Panc1 (cell line): ENCODE measurements around the gene MC1R. TPM values are rescaled to one million over a fixed set of nuclear protein-coding genes. Genes with fewer than 3 reads are reported as not detected.

Experiments used
- ATAC-seq: fragments of 200-7000 bp; cut with Tn5 transposase; 2 replicates; pipeline ENCODE4 v1.9.1; 2020; ENCODE audit warnings: mild to moderate bottlenecking, moderate library complexity
- BruUV-seq: library from RNA; stranded (reverse); fragments of 400-500 nt; replicated peaks from 2 replicates; lab custom pipeline; 2021; lab: Mats Ljungman, UMichigan
- CTCF ChIA-PET: fragments of 300-600 bp; sonication (Branson Sonifier 250); formaldehyde crosslinking; loops from one replicate; lab custom pipeline; 2022; ENCODE audit warnings: antibody characterized with exemption; lab: Charles Lee
- POLR2A ChIA-PET: fragments of 300-600 bp; sonication (Branson Sonifier 250); formaldehyde crosslinking; loops from one replicate; lab custom pipeline; 2022; ENCODE audit warnings: antibody characterized with exemption; lab: Charles Lee
- DNase-seq: peaks from one replicate; pipeline ENCODE4 v3.0.0-alpha.2; 2010; ENCODE audit warnings: low read depth, low spot score
- H3K27ac ChIP-seq: 2 replicates; pipeline ENCODE4 v1.5.1; 2011; ENCODE audit warnings: mild to moderate bottlenecking, low read length, inconsistent platforms
- H3K27me3 ChIP-seq: fragments of 200-500 bp; sonication (Bioruptor generic); 2 replicates; pipeline ENCODE4 v1.6.0; 2014; ENCODE audit warnings: low read length, inconsistent platforms; ENCODE audit not compliant: control insufficient read depth, insufficient read depth
- H3K36me3 ChIP-seq: fragments of 200-500 bp; sonication (Bioruptor generic); 2 replicates; pipeline ENCODE4 v1.5.1; 2014; ENCODE audit warnings: inconsistent platforms, mild to moderate bottlenecking, low read length, moderate library complexity; ENCODE audit not compliant: control insufficient read depth, insufficient read depth
- H3K4me1 ChIP-seq: 2 replicates; pipeline ENCODE4 v1.5.1; 2011; ENCODE audit warnings: inconsistent platforms, mild to moderate bottlenecking, low read length, moderate library complexity; ENCODE audit not compliant: control insufficient read depth, insufficient read depth
- H3K4me3 ChIP-seq, 2 experiments: 2 replicates each; pipeline ENCODE4 v1.5.1; 2011 to 2012; ENCODE audit warnings: low read depth in 2 of 2, low read length in 2 of 2, mild to moderate bottlenecking in 2 of 2, inconsistent platforms in 1 of 2, moderate library complexity in 1 of 2
- H3K9me3 ChIP-seq: fragments of 200-500 bp; sonication (Bioruptor generic); 2 replicates; pipeline ENCODE4 v1.5.1; 2014; ENCODE audit warnings: low read depth, mild to moderate bottlenecking, inconsistent platforms, low read length, moderate library complexity; ENCODE audit not compliant: control insufficient read depth, insufficient read depth
- CTCF ChIP-seq: fragments of 450-650 bp; IDR thresholded peaks from 2 replicates; pipeline ENCODE4 v1.5.1; 2017; ENCODE audit warnings: mild to moderate bottlenecking
- POLR2AphosphoS5 ChIP-seq: IDR thresholded peaks from 2 replicates; pipeline ENCODE4 v1.6.1; 2012; ENCODE audit warnings: mild to moderate bottlenecking, low read depth, low read length, moderate library complexity
- REST ChIP-seq, 2 experiments: IDR thresholded peaks; 2 replicates each; pipeline ENCODE4 v1.6.1; 2011 to 2012; ENCODE audit warnings: low read depth in 2 of 2, control low read depth in 1 of 2, low read length in 1 of 2, mild to moderate bottlenecking in 1 of 2, moderate library complexity in 1 of 2; ENCODE audit not compliant: insufficient read depth in 1 of 2
- SIN3A ChIP-seq: IDR thresholded peaks from 2 replicates; pipeline ENCODE4 v1.6.1; 2012; ENCODE audit warnings: low read depth, mild to moderate bottlenecking, low read length, moderate library complexity, borderline replicate concordance; ENCODE audit not compliant: insufficient read depth
- TCF7L2 ChIP-seq: IDR thresholded peaks from 2 replicates; pipeline ENCODE4 v1.6.1; 2011; ENCODE audit warnings: mild to moderate bottlenecking, low read depth, low read length, inconsistent platforms
- in situ Hi-C: cut with HindIII; loops from 2 replicates; pipeline ENCODE4 v1.10.0; 2016; ENCODE audit warnings: low sequenced_read_pairs, low pct_unique_long_range_greater_than_20kb
- intact Hi-C: fragments of 100-400 bp; cut with micrococcal nuclease; formaldehyde crosslinking; loops from one replicate; pipeline ENCODE4 v1.10.0; 2022; ENCODE audit not compliant: unreplicated experiment
- total RNA-seq: library from RNA; stranded (reverse); gene quantifications from one replicate; pipeline ENCODE4 v1.2.1, GENCODE V29; 2021; ENCODE audit not compliant: unreplicated experiment

The MC1R gene
- total RNA-seq, 1 experiment from 2014 or later: 8.7 TPM

GRCh38 chr16:89908236-89908635, 10.4 kb upstream of the MC1R start:
- H3K27me3 ChIP-seq: no peaks in the 10 kb centered on the region
- no peak for DNase-seq
- no peak overlapping the region for H3K4me3 ChIP-seq
- H3K9me3 ChIP-seq: no peaks in the 10 kb centered on the region
- TF ChIP-seq SIN3A: no peak
- TF ChIP-seq TCF7L2: no peak
- TF ChIP-seq CTCF: no peak
- TF ChIP-seq REST (IDR thresholded peaks at IDR 0.05; ENCODE audit: insufficient read depth in 1 of 2, low read depth in 2 of 2, low read length in 1 of 2): no peak
- TF ChIP-seq POLR2AphosphoS5: no peak
- peaks cover 3% of the 10 kb centered on the region; the same call in 1 of the 2 replicates for H3K36me3 ChIP-seq
- H3K27ac ChIP-seq: no peak overlapping the region
- ATAC-seq: no peak
- ChIA-PET CTCF (no interaction called here), POLR2A (no interaction called here)
- no TSS peak for BruUV-seq
- intact Hi-C loops (no loop called here), in situ Hi-C loops (no loop called here)
- no peaks in the 10 kb centered on the region for H3K4me1 ChIP-seq

GRCh38 chr16:89909777-89910716, 8.6 kb upstream of the MC1R start:
- in situ Hi-C loops (no loop called here), intact Hi-C loops (no loop called here)
- no peak for DNase-seq
- Histone ChIP-seq H3K4me3 (no peak overlapping the region), H3K27ac (no peak overlapping the region), H3K36me3 (peaks cover 3% of the 10 kb centered on the region; the same call in 1 of the 2 replicates), H3K9me3 (no peaks in the 10 kb centered on the region), H3K27me3 (no peaks in the 10 kb centered on the region), H3K4me1 (no peaks in the 10 kb centered on the region)
- ChIA-PET POLR2A (no interaction called here), CTCF (interaction anchor here (0.7 kb wide), 2 partner anchors 28 to 920 kb away, joined by 3 to 4 read pairs; no protein-coding TSS in a partner anchor)
- ATAC-seq: peak; percentile 52; the same call in 1 of the 2 replicates
- TSS peak; percentile 69 for BruUV-seq
- peak; percentile 88 for TF ChIP-seq CTCF
- no peak for TF ChIP-seq SIN3A
